Limb (tissue), 2 donors: ENCODE data around the gene ADGRV1.

Experiments used
- DNase-seq, 2 donors: peaks; one replicate each; pipeline ENCODE4 v3.0.0-alpha.2; 2016; ENCODE audit errors: extremely low spot score in 2 of 2

The ADGRV1 gene

DNA sequence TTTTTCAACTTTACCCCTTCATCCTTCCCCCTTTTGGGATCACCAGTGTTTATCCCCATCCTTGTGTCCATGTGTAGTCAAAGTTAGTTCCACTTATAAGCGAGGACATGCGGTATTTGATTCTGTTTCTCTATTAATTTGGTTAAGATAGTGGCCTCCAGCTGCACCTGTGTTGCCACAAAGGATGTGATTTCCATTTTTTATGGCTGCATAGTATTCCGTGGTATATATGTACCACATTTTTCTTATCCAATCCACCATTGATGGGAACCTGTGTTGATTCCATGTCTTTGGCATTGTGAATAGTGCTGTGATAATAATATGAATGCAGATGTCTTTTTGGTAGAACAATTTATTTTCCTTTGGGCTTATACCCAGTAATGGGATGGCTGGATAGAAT, 572.2 kb downstream of the ADGRV1 start:
- DNase-seq: no peak

DNA sequence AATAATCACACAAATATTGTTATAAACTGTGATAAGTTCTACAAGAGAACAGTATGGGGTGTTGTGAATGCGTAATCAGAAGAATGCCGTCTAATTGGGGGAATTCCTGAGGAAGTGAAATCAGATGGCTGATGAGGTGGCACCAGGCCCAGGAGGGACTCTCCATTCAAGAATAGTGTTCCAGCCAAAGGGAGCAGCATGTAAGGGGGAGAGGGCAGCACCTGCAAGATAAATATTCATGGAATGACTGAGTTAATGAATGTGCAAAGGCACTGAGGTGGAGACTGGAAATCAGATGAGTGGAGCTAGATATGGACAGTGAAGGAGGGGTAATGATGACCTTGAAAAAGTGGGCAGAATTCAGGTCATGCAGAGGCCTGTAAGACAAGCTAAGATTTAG, 574.0 kb downstream of the ADGRV1 start:
- no peak for DNase-seq

DNA sequence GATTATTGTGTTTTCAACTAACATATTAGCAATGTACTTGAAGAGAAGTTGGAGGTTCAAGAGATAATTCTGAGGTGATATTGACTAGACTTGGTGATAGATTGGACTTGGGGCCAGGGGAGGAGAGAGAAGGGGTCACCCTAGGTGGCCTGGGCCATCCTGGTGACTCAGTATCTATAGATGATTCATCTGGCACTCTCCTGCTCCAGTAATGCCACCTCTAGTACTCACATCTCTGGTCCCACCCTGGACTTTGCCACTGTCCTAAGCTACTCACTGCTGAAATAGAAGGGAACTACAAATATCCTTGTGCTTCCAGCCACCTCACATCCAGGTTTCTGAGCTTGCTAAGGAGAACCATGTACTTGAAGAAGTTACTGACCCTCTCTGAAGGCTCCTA, 574.6 kb downstream of the ADGRV1 start:
- DNase-seq: no peak

DNA sequence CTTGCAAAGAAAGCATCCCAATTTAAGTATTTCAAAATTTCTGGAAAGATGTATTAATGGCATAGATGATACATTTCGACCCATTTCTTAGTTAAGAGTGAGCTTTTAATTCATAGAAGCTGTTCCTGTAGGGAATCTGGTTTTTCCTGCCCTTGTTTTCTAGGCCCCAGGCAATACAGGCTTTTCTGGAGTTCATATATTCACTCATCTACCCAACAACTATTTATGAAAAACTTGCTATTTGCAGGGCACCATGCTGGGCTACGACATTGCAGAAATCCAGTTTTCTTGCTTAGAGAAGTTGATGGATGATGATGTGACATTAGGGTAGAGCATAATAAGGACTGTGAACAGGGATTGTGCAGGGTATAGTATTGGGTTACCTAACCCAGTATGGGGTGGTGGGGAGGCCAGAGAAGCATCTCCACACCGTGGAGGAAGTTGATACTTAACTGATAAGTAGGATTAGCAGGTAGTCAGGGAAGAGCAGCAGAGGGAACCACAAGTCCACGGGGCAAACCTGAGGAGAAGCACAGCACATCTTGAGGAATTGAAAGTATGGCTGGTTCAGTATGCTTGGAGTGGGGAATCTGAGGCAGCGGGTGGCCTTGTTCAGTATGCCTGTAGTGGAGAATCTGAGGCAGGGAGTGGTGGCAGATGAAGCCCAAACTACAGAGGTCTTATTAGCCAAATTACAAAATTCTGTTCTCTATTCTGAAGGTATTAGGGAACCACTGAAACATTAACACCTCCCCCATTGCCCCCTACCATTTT, 577.1 kb downstream of the ADGRV1 start:
- no peak for DNase-seq

DNA sequence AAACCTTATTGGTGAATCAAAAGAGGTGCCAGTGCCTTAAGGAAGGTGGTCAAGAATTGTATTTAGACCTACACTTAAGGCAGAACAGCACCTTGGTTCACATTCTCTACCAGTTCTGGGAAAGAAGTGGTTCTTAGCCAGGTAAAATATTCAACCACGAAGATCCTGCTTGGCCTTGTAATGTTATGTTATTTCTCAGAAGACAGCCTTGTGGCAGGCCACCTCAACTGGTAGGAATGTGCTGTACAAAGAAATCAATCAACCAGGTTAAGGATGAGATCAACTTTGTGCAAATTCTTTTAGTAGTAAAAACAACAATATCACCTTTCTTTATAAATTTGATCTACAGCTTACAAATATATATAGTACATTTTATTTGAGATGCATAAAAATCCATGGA, 577.7 kb downstream of the ADGRV1 start:
- DNase-seq: no peak

DNA sequence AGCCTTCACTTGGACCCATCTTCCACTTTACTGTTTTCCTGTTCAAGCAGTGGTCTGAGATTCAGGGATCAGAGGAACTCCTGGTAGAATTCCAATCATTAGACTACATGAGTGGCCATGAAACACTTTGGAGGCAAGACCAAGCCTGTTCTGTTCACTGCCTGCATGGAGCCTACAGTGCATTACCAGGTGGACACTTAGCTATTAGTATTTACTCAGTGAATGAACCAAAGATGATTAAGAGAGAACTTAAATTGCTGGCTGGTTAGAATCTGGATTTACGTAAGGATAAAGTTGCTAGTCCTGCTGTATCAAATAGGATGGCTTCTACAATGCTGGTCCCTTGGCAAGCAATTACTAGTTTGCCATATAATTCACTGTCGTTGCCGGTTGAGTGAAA, 579.0 kb downstream of the ADGRV1 start:
- no peak for DNase-seq

DNA sequence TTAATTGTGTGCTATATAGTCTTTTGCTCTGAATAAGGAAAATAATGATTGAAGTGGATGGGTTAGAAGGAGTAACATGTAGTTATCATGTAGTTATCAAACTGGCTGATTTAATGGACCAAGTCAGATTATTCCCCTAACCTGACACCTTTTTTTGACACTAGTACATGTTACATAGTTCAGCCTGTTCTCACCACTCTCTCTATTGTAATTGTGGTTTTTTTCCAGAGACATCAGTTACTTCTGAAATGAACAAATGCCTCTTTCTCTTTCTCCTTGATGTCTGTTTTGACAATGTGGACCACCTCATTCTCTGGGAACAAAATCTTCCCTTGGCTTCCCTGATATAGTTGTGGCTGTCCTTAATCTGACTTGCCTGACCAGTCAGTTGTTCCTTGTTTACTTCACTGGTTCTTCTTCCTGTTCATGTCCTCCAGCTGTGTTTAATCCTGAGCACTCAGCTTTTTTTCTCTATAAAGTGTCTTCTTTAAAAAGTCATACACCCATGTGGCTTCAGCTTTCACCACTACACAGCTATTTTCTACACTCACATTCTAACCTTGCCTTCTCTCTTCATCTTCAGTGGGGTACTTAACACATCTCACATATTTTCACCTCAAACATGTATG, 581.1 kb downstream of the ADGRV1 start:
- DNase-seq: no peak

DNA sequence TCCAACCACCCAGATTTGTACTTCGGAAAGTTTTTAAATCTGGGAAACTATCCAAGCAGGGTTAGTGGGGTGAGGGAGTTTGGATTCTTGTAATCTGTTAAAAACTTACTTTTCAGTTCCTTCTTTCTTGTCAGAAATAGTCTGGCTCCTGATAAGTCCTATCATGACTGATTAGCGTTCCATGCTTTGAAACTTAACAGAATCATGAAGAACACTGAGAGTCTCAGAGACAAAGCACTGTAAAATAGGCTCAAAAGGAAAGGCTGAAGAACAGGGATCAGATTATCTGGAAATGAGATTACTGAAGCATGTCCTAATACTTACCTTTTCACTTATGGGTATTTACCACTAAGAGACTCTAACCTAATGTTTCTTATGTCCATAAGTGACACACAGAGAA, 582.1 kb downstream of the ADGRV1 start:
- DNase-seq: no peak

DNA sequence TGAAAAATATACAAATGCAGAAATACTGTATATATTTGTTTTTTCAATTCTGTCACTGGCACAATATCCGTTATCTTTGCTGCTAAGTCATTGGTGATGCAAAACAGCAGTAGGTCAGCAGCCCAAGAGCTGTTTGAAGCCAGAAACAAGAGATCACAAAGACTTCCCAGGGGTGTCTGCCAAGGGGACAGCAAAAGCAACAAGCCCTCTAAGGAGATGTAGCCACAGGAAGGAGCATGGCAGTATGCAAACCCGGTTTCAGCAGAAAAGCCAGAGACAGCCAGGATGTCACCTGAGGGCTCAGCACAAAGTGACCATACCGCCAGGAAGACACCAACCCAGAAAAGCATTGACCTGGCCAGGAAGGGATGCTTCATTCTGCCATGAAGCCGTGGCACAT, 583.0 kb downstream of the ADGRV1 start:
- no peak for DNase-seq

DNA sequence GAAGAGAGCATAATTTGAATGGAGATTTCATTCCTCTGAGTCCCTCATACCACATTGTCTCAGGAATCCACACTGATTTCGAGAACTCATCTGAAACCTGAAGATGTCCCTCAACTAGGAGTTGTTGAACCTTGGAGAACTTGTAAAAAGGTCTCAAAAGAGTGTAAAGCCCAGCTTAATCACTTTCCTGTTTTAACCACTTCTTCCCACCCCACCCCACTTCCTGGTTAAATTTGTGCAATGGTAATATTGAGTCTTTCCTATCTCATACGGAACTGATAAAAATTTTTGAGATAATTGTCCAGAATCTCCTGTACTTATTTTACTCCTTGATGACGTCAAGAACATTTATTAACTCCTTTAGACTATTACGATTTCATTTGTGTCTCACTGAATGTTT, 583.8 kb downstream of the ADGRV1 start:
- DNase-seq: no peak

DNA sequence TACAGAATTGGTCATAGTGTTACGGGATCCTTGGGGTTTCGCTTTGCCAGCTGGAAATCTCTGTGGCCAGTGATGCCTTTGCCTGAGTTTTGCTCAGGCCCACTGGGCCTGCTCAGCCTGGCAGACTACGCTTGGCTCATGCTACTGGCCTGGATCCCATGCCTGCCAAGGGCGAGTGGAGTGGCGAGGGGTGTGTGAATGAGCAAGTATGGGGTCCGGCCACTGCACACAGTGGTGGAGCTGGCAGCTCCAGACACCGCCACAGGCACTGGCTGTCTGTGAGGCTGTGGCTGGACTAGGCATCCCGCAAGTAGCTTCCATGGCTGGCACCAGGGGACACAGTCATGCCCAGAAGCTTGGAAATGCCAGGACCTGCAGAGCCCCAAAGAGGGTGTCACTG, 584.2 kb downstream of the ADGRV1 start:
- no peak for DNase-seq

DNA sequence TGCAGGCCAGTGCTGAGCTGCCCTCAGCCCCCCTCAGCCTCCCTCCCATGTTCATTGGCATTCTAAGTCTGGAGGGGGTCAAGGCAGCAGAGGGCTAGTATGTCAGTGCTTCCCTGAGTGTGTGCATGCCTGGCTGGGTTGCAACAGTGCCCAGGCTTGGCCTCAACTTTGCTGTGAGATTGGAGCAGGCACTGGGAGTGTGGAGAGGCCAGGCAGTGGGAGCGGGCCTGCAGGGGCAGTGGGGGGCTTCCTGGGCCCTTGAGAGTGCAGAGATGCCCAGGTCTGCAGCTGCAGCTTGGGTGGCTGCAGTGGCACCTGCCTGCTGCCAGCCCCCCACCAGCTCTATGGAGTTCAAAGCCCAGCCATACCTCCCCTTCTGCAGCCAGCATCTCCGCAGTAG, 585.2 kb downstream of the ADGRV1 start:
- no peak for DNase-seq

DNA sequence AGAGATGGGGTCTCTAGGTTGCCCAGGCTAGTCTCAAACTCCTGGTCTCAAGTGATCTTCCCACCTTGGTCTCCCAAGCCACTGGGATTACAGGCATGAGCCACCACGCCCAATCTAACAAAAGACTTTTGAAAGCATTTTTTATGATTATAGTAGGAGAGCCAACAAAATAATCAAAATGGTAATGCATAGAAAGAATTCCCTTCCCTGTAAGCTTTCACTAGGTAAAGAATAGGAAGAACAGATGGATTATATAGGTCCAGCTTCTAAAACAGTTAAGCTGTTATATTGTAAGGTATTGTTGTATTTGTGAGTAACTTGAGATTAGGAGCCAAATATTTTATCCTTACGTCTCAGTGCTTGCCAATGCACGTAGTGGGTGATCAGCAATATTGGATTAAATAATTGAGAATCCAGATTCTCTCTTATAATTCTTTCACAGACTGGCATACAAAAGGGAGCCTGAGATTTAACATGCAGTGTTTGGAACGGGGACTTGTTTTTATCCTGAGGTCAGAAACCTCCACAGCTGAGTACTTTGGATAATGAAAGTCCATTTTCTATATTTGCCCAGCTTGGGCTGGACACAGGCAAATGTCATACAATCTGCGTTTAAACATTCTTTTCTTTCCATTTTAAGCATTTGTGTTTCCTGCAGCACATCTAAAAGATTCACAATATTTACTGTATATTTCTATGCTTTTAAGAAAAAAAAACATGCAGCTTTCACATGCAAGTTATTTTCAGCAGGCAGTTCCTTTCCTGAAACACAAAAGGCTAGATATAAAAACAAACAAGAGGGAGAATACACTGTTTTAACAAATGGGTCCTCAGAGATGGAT, 586.1 kb downstream of the ADGRV1 start:
- DNase-seq: no peak

DNA sequence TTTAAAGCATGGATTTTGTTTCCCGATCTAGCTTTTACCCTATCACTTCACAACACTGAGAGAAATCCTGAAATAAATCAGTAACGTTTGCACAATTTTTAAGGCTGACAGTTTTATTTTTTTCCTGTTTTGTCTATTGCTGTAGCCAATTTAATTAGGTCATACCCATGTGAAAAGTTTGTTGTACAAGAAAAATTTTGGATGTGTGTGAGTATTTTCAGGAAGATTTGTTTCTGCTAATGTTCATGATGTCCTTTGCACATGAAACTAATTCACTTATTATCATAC, 586.7 kb downstream of the ADGRV1 start:
- DNase-seq: peak in 1 of 2 donors; percentile 23

DNA sequence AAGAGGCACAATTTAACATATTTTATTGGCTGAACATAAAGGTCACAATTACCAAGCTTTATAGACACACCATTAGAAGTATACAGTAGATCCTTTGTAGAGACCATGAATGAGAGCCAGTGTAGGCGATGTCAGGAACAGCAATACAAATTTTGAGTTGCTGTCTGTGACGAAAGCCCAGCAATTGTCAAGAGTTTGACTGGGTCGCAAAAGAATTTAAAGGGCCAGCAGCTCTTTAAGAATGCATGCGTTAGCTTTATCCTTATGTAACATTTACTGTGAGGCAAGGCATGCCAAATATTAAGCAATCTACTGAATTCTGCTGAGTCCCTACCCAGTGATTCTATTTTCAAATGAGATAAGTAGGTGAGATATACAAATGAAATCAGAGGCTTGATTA, 587.6 kb downstream of the ADGRV1 start:
- no peak for DNase-seq

DNA sequence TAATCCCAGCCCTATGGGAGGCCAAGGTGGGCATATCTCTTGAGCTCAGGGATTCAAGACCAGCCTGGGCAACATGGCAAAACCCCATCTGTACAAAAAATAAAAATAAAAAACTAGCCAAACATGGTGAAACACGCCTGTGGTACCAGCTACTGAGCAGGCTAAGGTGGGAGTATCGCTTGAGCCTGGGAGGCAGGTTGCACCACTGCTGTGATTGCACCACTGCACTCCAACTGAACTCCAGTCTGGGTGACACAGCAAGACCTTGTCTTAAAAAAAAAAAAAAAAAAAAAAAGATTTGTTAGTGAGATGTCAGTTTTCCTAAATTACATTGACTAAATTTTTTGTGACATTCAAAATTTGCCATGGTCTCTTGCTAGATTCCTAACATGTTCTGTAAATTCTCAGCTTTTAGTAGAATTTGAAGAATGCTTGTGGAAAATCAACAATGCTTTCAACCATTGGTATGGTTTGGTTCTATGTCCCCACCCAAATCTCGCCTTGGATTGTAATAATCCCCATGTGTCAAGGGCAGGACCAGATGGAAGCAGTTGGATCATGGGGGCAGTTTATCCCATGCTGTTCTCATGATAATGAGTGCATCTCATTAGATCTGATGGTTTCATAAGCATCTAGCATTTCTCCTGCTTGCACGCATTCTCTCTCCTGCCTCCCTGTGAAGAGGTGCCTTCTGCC, 588.5 kb downstream of the ADGRV1 start:
- no peak for DNase-seq

DNA sequence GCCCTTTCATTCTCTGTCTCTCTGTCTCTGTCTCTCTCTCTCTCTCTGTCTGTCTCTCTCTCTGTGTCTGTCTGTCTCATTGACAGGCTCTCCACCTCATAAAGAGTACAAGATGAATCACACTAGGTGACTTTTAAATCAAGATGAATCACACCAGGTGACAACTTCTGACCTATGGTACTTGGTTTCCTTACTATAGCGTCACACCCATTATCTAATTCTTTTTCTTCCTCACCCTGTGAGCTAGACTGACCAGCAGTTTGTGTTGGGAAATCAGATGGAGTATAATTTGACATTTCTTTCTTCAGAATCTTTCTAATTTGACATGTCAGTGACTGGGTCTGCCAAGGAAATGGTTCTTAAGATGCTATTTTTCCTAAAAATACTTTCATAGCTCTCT, 591.6 kb downstream of the ADGRV1 start:
- DNase-seq: no peak

DNA sequence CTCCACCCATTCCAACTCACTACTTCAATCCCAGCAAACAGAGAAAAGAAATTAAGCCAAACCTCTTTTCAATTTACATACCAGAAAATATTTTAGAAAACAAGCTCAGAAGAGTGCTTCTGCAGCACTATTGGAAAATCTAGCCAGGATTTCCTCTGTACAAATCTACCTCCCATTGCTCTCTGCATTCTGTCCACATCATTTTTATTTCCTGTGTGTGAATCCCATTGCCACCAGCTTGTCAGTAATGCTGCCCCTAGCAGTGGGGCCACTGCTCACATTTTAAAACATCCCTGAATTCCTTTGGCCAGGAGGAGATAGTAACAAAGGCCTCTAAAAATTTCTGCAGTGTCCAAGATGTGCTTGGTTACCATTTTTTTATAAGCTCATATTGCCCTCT, 592.0 kb downstream of the ADGRV1 start:
- DNase-seq: no peak

DNA sequence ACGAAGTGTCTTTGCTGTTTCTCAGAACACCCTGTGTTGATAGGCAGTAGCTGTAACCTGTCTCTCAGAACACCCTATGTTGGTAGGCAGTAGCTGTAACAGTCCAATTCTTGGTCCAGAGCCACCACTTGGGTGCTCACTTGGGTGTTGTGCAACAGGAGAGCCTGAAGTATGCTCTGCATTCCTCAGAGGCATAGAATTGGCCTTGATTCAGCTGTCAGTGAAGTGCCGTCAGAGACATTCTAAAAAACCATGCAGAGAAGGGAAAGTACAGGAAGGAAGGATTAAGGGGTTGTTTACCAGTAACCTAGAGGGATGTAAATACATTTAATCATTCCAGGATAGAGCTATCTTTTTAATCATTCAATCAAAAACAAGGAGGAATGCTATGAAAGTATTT, 593.4 kb downstream of the ADGRV1 start:
- DNase-seq: no peak

DNA sequence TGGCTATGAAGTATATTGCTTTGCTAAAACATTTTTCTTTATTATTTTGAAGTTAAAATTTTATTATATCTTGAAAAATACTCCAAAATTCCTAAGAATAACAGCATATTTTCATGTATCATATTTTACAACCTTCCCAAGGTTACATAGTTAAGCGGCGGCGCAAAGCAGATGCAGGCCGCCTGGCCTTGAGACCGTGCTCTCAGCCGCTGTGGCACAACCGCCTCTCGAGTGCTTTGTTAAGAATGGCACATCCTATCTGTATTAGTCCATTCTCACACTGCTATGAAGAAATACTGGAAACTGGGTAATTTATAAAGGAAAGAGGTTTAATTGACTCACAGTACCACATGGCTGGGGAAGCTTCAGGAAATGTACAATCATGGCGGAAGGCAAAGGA, 595.7 kb downstream of the ADGRV1 start:
- DNase-seq: no peak

DNA sequence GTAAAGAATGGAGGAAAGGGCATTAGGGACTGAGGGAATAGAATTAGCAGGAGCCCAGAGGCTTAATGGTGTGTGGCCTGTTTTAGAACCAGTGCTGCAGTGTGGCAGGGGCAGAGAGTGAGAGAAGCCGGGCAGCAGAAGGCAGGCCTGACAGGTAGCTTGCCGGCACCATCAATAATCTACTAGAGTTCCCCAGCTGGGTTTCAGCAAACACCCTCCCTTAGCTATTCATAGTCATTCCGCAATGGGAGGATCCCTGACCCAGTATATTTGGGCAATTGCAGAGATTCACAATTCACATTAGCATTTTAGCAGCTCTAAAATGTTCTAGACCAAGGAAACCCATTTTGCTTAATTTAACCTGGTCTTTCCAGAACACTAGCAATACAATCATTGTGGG, 596.7 kb downstream of the ADGRV1 start:
- no peak for DNase-seq

DNA sequence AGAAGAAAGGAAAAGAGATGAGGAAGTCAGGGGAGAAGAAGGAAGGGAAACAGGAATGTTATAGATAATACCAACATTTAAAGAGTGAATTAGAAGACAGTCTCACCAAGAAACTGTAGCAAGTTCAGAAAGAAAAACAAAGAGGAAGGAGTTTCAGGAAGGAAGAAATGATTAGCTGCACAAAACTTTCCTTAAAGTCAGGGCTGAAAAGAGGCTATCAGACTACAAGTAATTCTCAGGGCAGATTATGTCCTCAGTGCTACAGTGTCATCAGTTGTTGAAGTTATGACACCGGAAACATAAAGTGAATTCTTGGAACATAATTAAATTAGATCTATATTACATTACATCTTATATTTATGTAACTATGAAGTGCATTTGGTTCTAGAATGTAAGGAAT, 597.6 kb downstream of the ADGRV1 start:
- DNase-seq: no peak
